ENCODE data around the gene ERRFI1.

ERRFI1 gene

DNA sequence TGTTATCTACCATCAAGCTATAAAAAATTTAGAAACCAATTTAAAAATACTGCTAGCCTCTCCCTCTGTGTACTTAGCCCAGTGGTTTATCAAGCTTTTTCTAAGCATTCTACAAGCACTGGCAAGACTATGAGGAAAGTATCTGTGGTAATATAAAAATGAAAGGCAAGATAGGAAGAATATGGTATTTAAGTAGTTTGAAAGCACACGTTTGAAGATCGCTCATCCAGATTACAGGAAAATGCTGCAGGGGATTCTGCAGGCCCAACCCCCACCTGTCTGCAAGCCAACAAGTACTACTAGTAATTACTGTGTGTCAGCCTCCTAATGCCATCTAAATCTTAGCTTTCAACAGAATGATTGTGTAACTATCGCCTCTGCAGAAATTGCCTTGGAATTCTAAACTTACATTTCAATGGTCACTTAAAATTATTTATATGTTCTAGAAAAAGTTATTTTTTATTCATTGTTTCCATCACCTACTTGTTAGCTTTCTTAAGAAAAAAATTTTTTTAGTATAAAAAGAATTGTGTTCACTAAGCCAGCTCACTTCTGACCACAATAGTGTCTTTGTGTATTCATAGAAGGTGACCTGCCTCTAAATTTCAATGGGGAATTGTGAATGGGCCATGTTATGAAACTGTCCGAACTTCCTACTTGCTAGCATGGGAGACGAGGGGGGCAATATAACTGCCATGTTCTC is 8.5 kb downstream of the ERRFI1 start:
- DNase-seq: no peak

DNA sequence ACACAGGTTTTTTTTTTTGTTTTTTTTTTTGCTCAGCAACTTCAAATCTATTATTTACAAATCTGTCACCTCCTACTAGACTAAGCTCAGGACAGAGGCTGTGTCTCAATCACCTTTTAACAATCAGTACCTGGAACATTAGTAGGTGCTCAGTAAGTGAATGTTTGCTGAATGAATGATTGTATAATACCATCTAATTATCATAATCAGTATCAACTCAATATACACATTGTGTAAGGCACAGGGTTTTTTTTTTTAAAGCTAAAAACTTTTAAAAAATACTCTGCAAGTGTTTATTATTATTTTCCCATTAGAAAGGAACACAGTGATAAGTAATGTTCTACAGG is 9.2 kb downstream of the ERRFI1 start:
- DNase-seq: no peak

GRCh38 chr1:8016210-8016894 is 9.8 kb downstream of the ERRFI1 start:
- no peak for DNase-seq

- no peak for DNase-seq
Observed at GRCh38 chr1:8015809-8016165, 10.3 kb downstream of the ERRFI1 start.

DNA sequence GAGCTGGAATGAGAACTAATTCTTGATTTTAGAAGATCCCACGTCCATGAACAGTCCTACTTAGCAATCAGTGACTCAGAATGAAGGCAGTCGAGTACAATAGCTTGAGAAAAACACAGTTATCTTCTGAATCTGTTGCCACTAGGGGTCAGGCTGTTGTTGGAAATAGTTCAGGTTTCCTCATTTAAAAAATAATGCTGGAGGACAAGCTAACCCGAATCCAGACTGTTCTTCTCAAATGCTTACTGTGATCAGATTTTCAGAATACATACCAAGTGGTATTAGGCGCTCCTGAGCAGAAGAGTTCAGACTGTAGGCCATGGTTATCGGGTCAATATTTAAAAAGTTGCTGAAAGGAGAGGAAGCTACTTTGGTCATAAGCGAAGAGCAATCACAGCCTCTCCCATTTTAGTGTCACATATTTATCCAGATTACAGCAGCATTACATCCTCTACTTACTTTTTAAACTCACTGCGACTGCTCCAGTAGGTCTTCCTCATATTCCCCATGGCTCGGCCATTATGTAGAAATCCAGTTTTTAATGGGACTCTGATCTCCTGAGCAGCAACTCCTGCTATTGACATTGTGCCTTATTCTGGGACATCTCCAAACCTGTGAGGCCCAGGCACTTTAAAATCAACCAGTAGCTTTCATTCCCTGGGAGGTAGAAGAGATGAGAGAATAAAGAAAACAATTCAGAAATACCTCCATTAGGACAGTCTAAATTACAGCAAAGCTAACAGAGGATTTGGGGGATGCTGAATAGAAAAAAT is 10.9 kb downstream of the ERRFI1 start:
- peak in 1 of 2 experiments; percentile 48 for DNase-seq

DNA sequence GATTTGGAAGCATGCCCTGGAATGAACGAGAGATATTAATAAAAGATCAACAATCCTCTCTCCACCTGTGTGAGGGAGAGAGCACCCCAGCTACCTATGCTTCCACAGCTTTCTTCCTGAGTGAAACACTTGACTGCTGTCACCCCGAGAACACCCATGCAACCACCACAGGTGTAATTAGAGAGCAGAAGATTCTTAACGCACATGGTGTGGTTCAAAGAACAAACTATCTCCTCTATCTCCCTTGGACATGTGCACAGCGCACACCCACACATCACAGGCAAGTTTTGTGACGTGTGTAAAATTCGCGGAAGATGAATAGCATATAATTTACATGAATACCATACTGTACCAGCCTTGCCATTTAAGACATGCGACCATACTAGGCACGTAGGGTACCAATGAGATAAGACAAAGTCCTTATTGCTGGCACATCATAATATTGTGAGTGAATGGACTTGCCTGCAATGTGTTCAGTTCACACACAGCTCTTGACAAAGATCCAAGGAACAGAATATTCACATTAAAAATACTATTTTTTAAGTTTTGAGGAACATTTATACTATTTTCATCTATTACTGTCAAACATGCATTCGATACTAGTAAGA is 11.6 kb downstream of the ERRFI1 start:
- no peak for DNase-seq

DNA sequence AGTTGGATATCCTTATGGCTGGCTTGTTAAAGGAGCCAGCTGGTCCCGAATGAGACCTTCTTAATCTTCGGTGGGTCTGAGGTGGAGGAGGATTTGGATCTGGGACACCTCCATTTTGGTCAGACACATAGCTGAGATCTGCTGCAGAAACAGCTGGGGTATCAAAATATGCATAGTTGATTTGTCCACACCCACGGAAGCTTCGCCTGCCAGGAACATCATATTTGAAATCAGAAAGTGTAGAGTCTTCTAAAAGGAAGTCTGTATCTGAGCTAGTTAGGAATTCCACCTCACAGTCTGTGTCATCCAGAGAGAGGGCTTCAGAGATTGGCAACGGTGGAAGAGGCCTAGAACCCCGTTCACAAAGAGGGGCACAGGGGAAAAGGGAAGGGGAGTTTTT is 12.3 kb downstream of the ERRFI1 start:
- no peak for DNase-seq

GRCh38 chr1:8013399-8013798 is 12.7 kb downstream of the ERRFI1 start:
- no peak for DNase-seq

- DNase-seq: no peak
Observed at GRCh38 chr1:8012955-8013354, 13.2 kb downstream of the ERRFI1 start.

GRCh38 chr1:8011923-8012858 is 13.9 kb downstream of the ERRFI1 start:
- DNase-seq: no peak

- DNase-seq: no peak
Observed at GRCh38 chr1:8011016-8011415, 15.1 kb downstream of the ERRFI1 start.

DNA sequence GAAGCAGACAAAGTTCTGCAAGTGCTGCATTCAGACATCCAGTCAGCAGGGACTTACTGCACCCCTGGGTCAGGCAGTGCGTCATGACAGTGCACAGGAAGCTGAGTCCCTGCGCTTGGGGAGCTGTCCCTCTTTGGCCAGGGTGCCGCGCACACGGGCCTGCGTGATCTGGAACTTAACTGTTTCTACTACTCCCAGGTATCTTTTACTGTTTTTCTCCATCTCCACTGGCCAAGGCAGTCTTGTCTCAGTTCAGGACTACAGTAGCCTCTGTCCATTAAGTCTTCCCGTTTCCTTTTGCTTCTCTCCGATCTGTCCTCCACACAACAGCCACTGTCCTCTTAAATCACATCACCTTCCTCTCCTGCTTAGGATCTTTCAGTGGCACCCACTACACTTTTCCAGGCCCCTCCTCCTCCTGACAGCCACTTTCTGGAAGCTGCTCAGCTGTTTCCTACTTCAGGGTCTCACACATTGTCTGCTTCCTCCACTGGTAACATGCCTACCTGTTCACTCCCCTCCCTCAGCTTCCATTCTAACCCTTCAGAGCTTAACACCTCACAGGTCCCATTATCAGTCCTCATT is 15.9 kb downstream of the ERRFI1 start:
- DNase-seq: no peak

- DNase-seq: no peak
Observed at GRCh38 chr1:8009043-8010002, 16.8 kb downstream of the ERRFI1 start.

GRCh38 chr1:8006037-8006963 is 19.8 kb downstream of the ERRFI1 start:
- DNase-seq: no peak

- no peak for DNase-seq
Observed at GRCh38 chr1:8004803-8005573, 21.1 kb downstream of the ERRFI1 start.

DNA sequence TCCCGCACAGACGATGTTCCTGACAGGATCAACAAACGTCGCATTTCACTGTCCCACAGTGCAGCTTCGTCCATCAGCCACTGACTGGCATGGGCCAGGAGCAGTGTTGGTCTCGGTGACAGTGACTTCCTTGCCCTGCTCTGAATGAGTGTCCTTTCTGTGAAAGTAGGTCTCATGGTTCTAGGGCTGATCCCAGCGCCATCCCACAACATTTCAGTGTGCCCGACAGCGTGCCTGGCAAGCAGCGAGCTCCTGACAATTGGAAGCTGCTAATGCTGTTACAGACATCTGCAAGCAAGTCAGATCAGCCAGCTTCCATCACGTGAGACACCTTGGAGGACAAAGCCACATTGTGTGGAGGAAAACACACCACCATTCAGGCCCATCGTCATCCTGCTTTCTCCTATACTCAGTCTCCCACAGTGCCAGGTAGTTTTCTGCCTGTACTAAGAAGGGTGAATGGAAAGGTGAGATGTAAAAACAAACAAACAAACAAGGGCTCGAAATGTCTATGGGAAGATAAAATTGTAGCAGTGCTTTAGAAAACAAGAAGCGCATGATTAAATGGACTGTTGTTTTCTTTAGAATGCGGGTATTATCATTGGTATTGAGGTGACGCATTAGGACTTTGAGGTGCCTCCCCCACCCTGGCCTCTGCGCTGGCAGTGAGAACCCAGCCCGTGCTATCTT is 21.9 kb downstream of the ERRFI1 start:
- DNase-seq: no peak

- DNase-seq: no peak
Observed at GRCh38 chr1:8003438-8004112, 22.5 kb downstream of the ERRFI1 start.

- DNase-seq: no peak
Observed at GRCh38 chr1:8002921-8003320, 23.2 kb downstream of the ERRFI1 start.
